Activated naive CD4-positive, alpha-beta T cell treated with anti-CD3 and anti-CD28 coated beads for 36 hours (primary cell): ENCODE measurements around the gene TENT5C. TPM values are rescaled to one million over a fixed set of nuclear protein-coding genes. Genes with fewer than 3 reads are reported as not detected.

Experiments used
- CTCF ChIA-PET: fragments of 350-600 bp; sonication (Branson Sonifier 250); formaldehyde crosslinking; loops from one replicate; lab custom pipeline; 2021; ENCODE audit warnings: antibody characterized with exemption; lab: Charles Lee
- DNase-seq: peaks from one replicate; pipeline ENCODE4 v3.0.0-alpha.2; 2020
- H3K27ac Mint-ChIP-seq: one replicate; pipeline ENCODE4 v1.8.0; 2021; ENCODE audit warnings: mild to moderate bottlenecking, mixed read lengths
- H3K27me3 Mint-ChIP-seq: one replicate; pipeline ENCODE4 v1.8.0; 2021; ENCODE audit warnings: low read depth, mixed read lengths
- H3K36me3 Mint-ChIP-seq: one replicate; pipeline ENCODE4 v1.8.0; 2021; ENCODE audit warnings: low read depth, mixed read lengths
- H3K4me1 Mint-ChIP-seq: one replicate; pipeline ENCODE4 v1.8.0; 2021; ENCODE audit warnings: low read depth, mixed read lengths
- H3K4me3 Mint-ChIP-seq: one replicate; pipeline ENCODE4 v1.8.0; 2021; ENCODE audit warnings: mild to moderate bottlenecking, moderate library complexity, mixed read lengths
- H3K9me3 Mint-ChIP-seq: one replicate; pipeline ENCODE4 v1.8.0; 2021; ENCODE audit warnings: mixed read lengths
- intact Hi-C: fragments of 100-400 bp; cut with micrococcal nuclease; formaldehyde crosslinking; loops from one replicate; pipeline ENCODE4 v1.15.1; 2023
- total RNA-seq, 2 experiments: library from RNA; stranded (reverse); gene quantifications; one replicate each; pipeline ENCODE4 v1.2.3, GENCODE V29; 2021

TENT5C gene
- total RNA-seq, 2 experiments from 2014 or later = 10.7 to 11.2 TPM

DNA sequence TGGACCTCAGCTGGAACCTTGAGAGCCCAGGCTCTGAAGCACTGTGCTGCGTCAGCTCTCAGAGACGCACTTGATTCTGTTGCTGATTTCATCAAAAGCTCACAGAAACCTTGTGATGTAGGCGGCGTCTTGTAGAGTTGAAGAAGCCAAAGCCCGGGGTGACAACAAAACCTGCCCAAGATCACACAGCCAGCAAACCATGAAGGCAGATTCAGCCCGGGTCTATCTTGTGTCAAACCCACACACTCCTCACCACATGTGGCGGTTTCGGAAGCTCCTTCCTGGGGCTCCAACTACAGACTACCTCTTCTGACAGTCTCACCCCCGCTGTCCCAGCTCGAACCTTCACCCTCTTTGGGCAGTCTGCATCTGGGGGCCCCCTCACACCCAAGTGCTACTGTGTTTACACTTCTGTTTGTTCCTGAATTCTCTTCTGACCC lies 50.4 kb downstream of the TENT5C start:
- DNase-seq = peak; percentile 90
- H3K9me3 Mint-ChIP-seq = no peaks in the 10 kb centered on the region
- CTCF ChIA-PET = interaction anchor here (0.5 to 3.5 kb wide), 11 partner anchors 9 to 306 kb away, joined by 3 to 26 read pairs (median 7); no protein-coding TSS in a partner anchor
- intact Hi-C loops = loop anchor here (1.0 to 5.0 kb wide), 5 partner anchors 8 to 1279 kb away; partner anchors contain the start of gene TENT5C
- peak overlapping the region; percentile 38 for H3K4me3 Mint-ChIP-seq
- peaks cover 87% of the 10 kb centered on the region for H3K4me1 Mint-ChIP-seq
- H3K27me3 Mint-ChIP-seq = peaks cover 11% of the 10 kb centered on the region
- peak overlapping the region; percentile 80 for H3K27ac Mint-ChIP-seq
- H3K36me3 Mint-ChIP-seq = no peaks in the 10 kb centered on the region

DNA sequence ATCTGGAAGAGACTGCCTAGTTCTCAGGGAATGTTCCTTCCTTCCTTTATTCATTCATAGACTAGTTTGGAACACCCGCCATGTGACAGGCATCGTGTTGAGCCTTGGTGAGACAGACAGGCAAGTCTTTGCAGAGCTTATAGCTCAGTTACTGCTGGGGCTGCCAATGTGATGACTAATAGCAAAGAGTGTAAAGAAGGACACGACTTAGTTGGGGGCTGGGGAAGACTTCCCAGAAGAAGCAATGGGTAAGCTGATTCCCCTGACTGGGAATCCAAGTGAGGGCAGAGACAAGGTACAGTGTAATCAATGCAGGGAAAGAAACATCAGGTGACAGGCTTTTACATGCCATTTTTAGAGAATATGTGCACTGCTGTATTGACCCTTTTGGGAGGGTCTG lies 51.2 kb downstream of the TENT5C start:
- H3K4me1 Mint-ChIP-seq = peaks cover 95% of the 10 kb centered on the region
- intact Hi-C loops = loop anchor here (2.0 to 5.0 kb wide), 2 partner anchors 650 to 1280 kb away; no protein-coding TSS in a partner anchor
- peak; percentile 44 for DNase-seq
- peaks cover 13% of the 10 kb centered on the region for H3K27me3 Mint-ChIP-seq
- peaks cover 5% of the 10 kb centered on the region for H3K36me3 Mint-ChIP-seq
- H3K4me3 Mint-ChIP-seq = no peak overlapping the region
- H3K9me3 Mint-ChIP-seq = peaks cover 5% of the 10 kb centered on the region
- CTCF ChIA-PET = interaction anchor here (1.2 to 3.5 kb wide), 5 partner anchors 14 to 116 kb away, joined by 3 to 14 read pairs (median 9); no protein-coding TSS in a partner anchor
- peak overlapping the region; percentile 37 for H3K27ac Mint-ChIP-seq

DNA sequence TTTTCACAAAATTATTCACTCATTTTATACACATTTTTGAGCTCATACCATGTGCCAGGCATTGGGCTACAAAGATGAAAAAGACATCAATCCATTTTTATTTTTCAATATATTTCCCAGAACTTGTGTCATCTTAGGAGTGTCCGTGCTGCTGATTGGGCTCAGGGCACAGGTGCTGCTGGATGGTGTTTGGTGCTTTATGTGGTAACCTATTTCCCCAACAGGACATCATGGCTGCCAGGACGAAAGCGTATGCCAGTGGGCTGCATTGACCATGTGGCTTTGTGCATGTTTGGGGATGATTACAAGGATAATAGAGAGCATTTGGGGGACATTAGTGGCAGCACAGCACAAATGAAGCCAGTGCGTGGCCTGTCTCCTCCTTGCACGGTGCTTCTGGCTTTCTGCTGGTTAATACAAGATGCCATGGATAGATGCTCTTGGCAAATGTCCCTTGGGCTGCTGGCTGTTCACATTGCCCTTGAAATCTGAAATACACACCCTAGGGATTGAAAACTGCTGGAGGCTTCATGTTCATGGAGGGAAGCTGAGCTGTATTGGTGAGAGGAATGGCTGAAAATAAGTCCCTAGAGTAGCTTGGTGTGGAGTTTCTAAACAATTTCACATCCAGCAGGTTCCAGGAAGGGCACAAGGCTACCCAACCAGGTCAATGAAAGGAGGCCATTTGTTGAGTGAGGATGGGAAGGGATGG lies 52.3 kb downstream of the TENT5C start:
- H3K9me3 Mint-ChIP-seq = peaks cover 9% of the 10 kb centered on the region
- CTCF ChIA-PET = interaction anchor here (0.6 to 5.1 kb wide), 3 partner anchors 50 to 123 kb away, joined by 5 to 24 read pairs (median 6); no protein-coding TSS in a partner anchor
- intact Hi-C loops = loop anchor here (2.0 to 5.0 kb wide), 2 partner anchors 651 to 1281 kb away; no protein-coding TSS in a partner anchor
- H3K27me3 Mint-ChIP-seq = peaks cover 7% of the 10 kb centered on the region
- peak overlapping the region; percentile 2 for H3K27ac Mint-ChIP-seq
- peak overlapping the region; percentile 6 for H3K4me3 Mint-ChIP-seq
- DNase-seq = no peak
- peaks cover 93% of the 10 kb centered on the region for H3K4me1 Mint-ChIP-seq
- peaks cover 6% of the 10 kb centered on the region for H3K36me3 Mint-ChIP-seq

DNA sequence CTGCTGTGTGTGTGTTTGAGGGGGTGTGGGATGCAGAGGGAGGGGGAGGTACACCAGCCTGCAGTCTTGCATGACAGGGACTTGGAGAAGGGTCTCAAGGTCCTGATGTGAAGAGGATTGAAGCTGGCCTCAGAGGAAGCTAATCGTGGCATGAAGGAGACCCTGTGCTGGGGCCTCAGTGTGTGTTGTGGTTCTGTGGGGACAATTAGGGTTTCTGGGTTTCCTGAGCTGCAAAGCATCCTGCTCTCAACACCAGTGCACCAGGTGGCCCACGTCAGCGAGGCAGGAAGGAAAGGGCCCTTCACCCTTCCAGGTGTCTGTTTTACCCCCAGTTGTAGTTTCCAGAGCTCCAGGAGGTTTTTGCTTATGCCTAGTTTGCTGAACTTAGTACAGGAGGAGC lies 52.8 kb downstream of the TENT5C start:
- Mint-ChIP-seq H3K27ac (peak overlapping the region; percentile 10), H3K27me3 (peaks cover 7% of the 10 kb centered on the region), H3K9me3 (peaks cover 9% of the 10 kb centered on the region), H3K4me3 (peak overlapping the region; percentile 6), H3K36me3 (peaks cover 6% of the 10 kb centered on the region), H3K4me1 (peaks cover 93% of the 10 kb centered on the region)
- peak; percentile 86 for DNase-seq
- intact Hi-C loops = loop anchor here (5.0 kb wide), 1 partner anchor 651 kb away; no protein-coding TSS in a partner anchor
- CTCF ChIA-PET = interaction anchor here (2.0 to 5.1 kb wide), 2 partner anchors 100 to 124 kb away, joined by 5 to 24 read pairs; no protein-coding TSS in a partner anchor

DNA sequence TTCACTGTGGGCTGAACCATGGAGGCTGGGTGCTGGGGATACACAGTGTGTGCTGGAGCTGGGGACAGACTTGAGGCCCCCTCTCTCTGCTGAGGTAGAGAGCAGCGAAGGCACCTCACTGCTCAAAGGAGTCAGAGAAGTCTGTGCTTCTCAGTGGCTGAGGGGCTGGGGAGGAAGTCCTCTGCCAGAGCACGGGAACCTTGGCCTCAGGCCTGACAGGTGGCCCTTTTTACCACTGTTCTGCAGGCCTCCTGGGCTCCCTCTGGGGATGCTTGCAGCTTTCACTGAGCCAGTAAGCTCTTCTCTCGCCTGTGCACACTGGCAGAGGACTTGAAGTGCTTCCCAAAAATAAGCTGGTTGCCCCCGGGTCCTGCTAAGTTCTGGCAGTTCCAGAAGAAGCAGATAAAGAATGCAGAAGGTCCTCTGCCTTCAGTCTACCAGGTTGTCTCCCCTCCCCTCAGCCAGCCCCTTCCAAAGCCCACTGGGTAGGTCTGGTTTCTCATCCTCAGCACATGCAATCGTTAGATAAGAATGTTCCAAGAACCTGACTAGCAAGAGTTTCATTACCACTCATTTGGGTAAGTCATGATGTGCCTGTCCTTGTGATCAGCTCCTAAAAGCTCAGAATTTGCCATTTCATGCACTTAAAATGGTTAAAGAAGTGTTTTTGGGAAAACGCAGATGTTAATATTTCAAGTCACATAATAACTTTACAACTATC lies 53.9 kb downstream of the TENT5C start:
- H3K4me1 Mint-ChIP-seq = peaks cover 92% of the 10 kb centered on the region
- peak overlapping the region; percentile 72 for H3K27ac Mint-ChIP-seq
- CTCF ChIA-PET = interaction anchor here (1.1 to 5.1 kb wide), 3 partner anchors 53 to 125 kb away, joined by 3 to 24 read pairs (median 5); no protein-coding TSS in a partner anchor
- peaks cover 6% of the 10 kb centered on the region for H3K36me3 Mint-ChIP-seq
- H3K9me3 Mint-ChIP-seq = peaks cover 9% of the 10 kb centered on the region
- H3K4me3 Mint-ChIP-seq = no peak overlapping the region
- DNase-seq = peak; percentile 60
- H3K27me3 Mint-ChIP-seq = peaks cover 7% of the 10 kb centered on the region
- intact Hi-C loops = loop anchor here (1.0 to 5.0 kb wide), 7 partner anchors 93 to 1102 kb away; partner anchors contain the start of gene TTF2

DNA sequence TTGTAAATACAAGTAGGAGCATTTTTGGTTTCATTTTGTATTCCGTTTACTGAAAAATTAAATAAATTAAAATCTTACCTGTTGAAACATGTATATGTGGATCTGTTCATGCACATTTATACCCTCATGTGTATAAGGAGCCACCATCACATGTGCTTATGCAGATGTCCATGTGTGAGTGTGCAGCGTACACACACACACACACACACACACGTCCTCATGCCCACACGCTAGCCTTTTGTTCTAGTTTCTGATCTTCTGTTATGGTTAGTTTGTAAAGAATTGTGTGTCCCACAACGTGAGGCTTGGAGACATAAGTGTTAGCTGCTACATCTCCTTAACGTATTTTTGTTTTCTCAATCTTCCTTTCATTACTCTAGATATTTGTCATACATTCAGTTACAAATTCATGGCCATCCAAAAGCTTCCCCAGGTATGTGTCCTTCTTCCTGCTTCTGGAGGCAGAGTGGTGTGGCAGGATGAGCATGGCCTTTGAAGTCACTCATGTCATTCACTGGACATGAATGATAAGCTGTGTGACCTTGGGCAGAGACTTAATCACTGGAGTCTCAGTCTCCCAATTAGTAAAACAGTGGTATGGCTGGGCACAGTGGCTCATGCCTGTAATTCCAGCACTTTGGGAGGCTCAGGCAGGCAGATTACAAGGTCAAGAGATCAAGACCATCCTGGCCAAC lies 54.6 kb downstream of the TENT5C start:
- no peak for DNase-seq
- H3K27me3 Mint-ChIP-seq = peaks cover 7% of the 10 kb centered on the region
- intact Hi-C loops = loop anchor here (1.0 to 5.0 kb wide), 6 partner anchors 92 to 1103 kb away; partner anchors contain the start of gene TTF2
- H3K9me3 Mint-ChIP-seq = peaks cover 9% of the 10 kb centered on the region
- H3K4me3 Mint-ChIP-seq = no peak overlapping the region
- H3K27ac Mint-ChIP-seq = peak overlapping the region; percentile 25
- peaks cover 92% of the 10 kb centered on the region for H3K4me1 Mint-ChIP-seq
- H3K36me3 Mint-ChIP-seq = peaks cover 6% of the 10 kb centered on the region
- CTCF ChIA-PET = interaction anchor here (0.6 to 5.1 kb wide), 5 partner anchors 8 to 135 kb away, joined by 3 to 24 read pairs (median 5); no protein-coding TSS in a partner anchor

DNA sequence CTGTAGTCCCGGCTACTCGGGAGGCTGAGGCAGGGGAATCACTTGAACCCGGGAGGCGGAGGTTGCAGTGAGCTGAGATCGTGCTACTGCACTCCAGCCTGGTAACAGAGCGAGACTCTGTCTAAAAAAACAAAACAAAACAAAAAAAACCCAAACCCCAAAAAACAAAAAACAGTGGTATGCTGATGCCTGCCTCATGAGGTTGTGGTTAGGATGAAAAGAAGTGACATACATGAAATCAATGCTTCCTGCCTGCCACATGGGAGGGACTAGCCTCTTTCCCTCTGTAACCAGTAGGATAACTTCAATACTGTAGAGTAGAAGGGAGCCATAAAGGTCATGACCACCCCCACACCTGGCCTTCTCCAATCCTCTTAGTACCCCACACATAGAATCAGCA lies 55.2 kb downstream of the TENT5C start:
- Mint-ChIP-seq H3K9me3 (peaks cover 9% of the 10 kb centered on the region), H3K36me3 (peaks cover 6% of the 10 kb centered on the region), H3K27me3 (peaks cover 7% of the 10 kb centered on the region), H3K4me3 (no peak overlapping the region), H3K27ac (peak overlapping the region; percentile 75), H3K4me1 (peaks cover 92% of the 10 kb centered on the region)
- intact Hi-C loops = loop anchor here (2.0 to 5.0 kb wide), 4 partner anchors 91 to 1104 kb away; partner anchors contain the start of gene TTF2
- CTCF ChIA-PET = interaction anchor here (0.6 to 5.1 kb wide), 3 partner anchors 8 to 135 kb away, joined by 5 to 24 read pairs (median 8); no protein-coding TSS in a partner anchor
- DNase-seq = peak; percentile 61

DNA sequence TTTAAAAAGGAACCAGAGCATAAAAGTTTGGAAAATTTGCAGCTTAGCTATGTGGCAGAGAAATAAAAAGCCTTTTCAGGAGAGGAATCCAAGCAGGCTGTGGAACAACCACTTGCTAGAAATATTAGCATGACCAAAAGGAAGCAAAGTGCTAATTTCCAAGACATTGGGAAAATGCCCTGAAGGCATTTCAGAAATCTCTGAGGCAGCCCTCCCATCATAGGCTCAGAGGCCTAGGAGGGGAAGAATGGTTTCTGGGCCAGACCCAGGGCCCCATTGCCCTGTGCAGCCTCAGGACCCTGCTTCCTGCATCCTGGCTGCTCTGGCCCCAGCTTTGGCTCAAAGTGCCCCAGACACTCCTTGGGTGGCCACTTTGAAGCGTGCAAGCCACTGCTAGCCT lies 56.8 kb downstream of the TENT5C start:
- CTCF ChIA-PET = interaction anchor here (1.0 to 5.1 kb wide), 5 partner anchors 8 to 128 kb away, joined by 3 to 24 read pairs (median 3); no protein-coding TSS in a partner anchor
- no peak overlapping the region for H3K27ac Mint-ChIP-seq
- DNase-seq = no peak

DNA sequence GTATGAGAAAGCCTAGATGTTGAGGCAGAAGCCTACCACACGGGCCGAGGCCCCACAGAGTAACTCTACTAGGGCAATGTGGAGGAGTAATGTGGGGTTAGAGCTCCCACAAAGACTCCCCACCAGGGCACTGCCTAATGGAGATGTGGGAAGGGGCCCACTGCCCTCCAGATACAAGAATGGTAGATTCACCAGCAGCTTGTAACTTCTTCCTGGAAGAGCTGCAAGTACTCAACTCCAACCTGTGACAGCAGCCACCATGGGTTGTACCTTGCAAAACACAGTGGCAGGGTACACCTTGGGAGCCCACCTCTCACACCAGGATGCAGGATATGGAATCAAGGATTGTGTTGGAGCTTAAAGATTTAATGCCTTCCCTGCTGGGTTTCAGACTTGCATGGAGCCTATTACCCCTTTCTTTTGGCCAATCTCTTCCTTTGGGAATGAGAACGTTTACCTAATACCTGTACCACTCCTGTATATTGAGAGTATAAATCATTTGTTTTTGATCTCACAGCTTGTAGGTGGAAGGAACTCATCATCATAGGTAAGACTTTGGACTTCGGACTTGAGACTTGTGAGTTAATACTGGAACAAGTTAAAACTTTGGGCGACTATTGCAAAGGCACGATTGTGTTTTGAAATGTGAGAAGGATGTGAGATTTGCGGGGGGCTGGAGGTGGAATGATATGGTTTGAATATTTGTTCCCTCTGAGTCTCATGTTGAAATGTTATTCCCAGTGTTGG lies 57.5 kb downstream of the TENT5C start:
- peak overlapping the region; percentile 71 for H3K27ac Mint-ChIP-seq
- no peak for DNase-seq
- intact Hi-C loops = loop anchor here (5.0 kb wide), 3 partner anchors 89 to 1106 kb away; no protein-coding TSS in a partner anchor
- H3K9me3 Mint-ChIP-seq = peaks cover 9% of the 10 kb centered on the region
- peaks cover 6% of the 10 kb centered on the region for H3K27me3 Mint-ChIP-seq
- no peak overlapping the region for H3K4me3 Mint-ChIP-seq
- CTCF ChIA-PET = interaction anchor here (1.0 to 3.9 kb wide), 4 partner anchors 9 to 128 kb away, joined by 3 to 24 read pairs (median 3); no protein-coding TSS in a partner anchor
- H3K36me3 Mint-ChIP-seq = peaks cover 8% of the 10 kb centered on the region
- peaks cover 81% of the 10 kb centered on the region for H3K4me1 Mint-ChIP-seq

More for the DNA sequence above, 56.8 kb downstream of the TENT5C start:
- intact Hi-C loops = loop anchor here (5.0 kb wide), 3 partner anchors 90 to 1105 kb away; no protein-coding TSS in a partner anchor
- H3K9me3 Mint-ChIP-seq = peaks cover 9% of the 10 kb centered on the region
- peaks cover 6% of the 10 kb centered on the region for H3K27me3 Mint-ChIP-seq
- H3K4me1 Mint-ChIP-seq = peaks cover 84% of the 10 kb centered on the region
- peaks cover 8% of the 10 kb centered on the region for H3K36me3 Mint-ChIP-seq
- H3K4me3 Mint-ChIP-seq = no peak overlapping the region

DNA sequence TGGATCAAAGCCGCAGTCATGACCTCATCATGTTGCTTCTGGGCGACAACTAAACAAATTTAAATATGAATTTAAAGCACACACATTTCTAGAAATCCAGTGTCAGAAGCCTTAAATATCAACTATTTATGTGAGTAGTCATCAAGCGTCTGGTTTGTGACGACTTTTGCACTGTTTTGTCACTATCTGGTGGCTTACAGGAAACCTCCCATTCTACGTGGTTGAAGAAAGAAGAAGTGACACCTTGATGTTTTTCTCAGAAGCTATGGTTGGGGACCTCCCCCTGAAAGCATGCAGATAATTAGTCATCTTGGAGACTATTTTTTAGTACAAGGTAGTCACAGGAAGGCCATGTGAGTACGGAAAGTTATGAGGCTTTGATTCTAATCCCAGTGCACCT lies 58.5 kb downstream of the TENT5C start:
- no peak overlapping the region for H3K4me3 Mint-ChIP-seq
- peak; percentile 89 for DNase-seq
- H3K36me3 Mint-ChIP-seq = peaks cover 8% of the 10 kb centered on the region
- peaks cover 71% of the 10 kb centered on the region for H3K4me1 Mint-ChIP-seq
- CTCF ChIA-PET = interaction anchor here (0.6 to 3.9 kb wide), 3 partner anchors 9 to 129 kb away, joined by 4 to 24 read pairs (median 7); no protein-coding TSS in a partner anchor
- peaks cover 9% of the 10 kb centered on the region for H3K9me3 Mint-ChIP-seq
- intact Hi-C loops = loop anchor here (1.0 to 5.0 kb wide), 17 partner anchors 8 to 1476 kb away; partner anchors contain the start of genes TENT5C and WARS2
- peak overlapping the region; percentile 71 for H3K27ac Mint-ChIP-seq
- peaks cover 6% of the 10 kb centered on the region for H3K27me3 Mint-ChIP-seq
